GM23338 (cell line): ENCODE data around the gene CTNNBIP1. TPM values are rescaled to one million over a fixed set of nuclear protein-coding genes. Genes with fewer than 3 reads are reported as not detected.
A peak's percentile ranks its signal among the peaks of the same experiment; 100 is the strongest.

Experiments used
- ATAC-seq: fragments of 200-7000 bp; cut with Tn5 transposase; 3 replicates; pipeline ENCODE4 v1.9.1; 2020
- DNase-seq: peaks from one replicate; pipeline ENCODE4 v3.0.0-alpha.2; 2015; ENCODE audit warnings: low spot score
- H2AFZ ChIP-seq: fragments of 200-600 bp; sonication (generic); 2 replicates; pipeline ENCODE4 v1.8.0; 2016; ENCODE audit warnings: antibody characterized with exemption, mild to moderate bottlenecking, moderate library complexity
- H3F3A ChIP-seq: fragments of 200-600 bp; sonication (generic); replicated peaks from 2 replicates; pipeline ENCODE4 v1.8.0; 2017; ENCODE audit warnings: antibody characterized with exemption, mixed run types, low read depth
- H3K27ac ChIP-seq: fragments of 200-600 bp; sonication (generic); 2 replicates; pipeline ENCODE4 v1.6.1; 2016; ENCODE audit warnings: low read depth
- H3K27me3 ChIP-seq: fragments of 200-600 bp; sonication (generic); 2 replicates; pipeline ENCODE4 v1.8.0; 2016; ENCODE audit warnings: mild to moderate bottlenecking, mixed run types, moderate library complexity; ENCODE audit not compliant: insufficient read depth
- H3K36me3 ChIP-seq: fragments of 200-600 bp; sonication (generic); 2 replicates; pipeline ENCODE4 v1.8.0; 2016; ENCODE audit warnings: mild to moderate bottlenecking; ENCODE audit not compliant: insufficient read depth
- H3K4me1 ChIP-seq: fragments of 200-600 bp; sonication (generic); 2 replicates; pipeline ENCODE4 v1.8.0; 2016; ENCODE audit warnings: mild to moderate bottlenecking, moderate library complexity; ENCODE audit not compliant: insufficient read depth
- H3K4me2 ChIP-seq: fragments of 200-600 bp; sonication (generic); 2 replicates; pipeline ENCODE4 v1.7.1; 2017; ENCODE audit warnings: mixed run types
- H3K4me3 ChIP-seq: fragments of 200-600 bp; sonication (generic); 2 replicates; pipeline ENCODE4 v1.6.1; 2016; ENCODE audit warnings: mixed run types
- H3K79me2 ChIP-seq: fragments of 200-600 bp; sonication (generic); replicated peaks from 2 replicates; pipeline ENCODE4 v1.8.0; 2017; ENCODE audit warnings: mild to moderate bottlenecking; ENCODE audit not compliant: insufficient read depth
- H3K9me2 ChIP-seq: fragments of 200-600 bp; sonication (generic); 2 replicates; pipeline ENCODE4 v1.8.0; 2017; ENCODE audit not compliant: insufficient read depth
- H4K20me1 ChIP-seq: fragments of 200-600 bp; sonication (generic); replicated peaks from 2 replicates; pipeline ENCODE4 v1.8.0; 2017; ENCODE audit warnings: mild to moderate bottlenecking; ENCODE audit not compliant: insufficient read depth
- H3K27ac Mint-ChIP-seq: 2 replicates; pipeline ENCODE4 v1.8.0; 2020; ENCODE audit warnings: inconsistent platforms, mild to moderate bottlenecking, moderate library complexity, mixed read lengths
- H3K27me3 Mint-ChIP-seq: 3 replicates; pipeline ENCODE4 v1.8.0; 2022; ENCODE audit warnings: low read depth, mild to moderate bottlenecking, moderate library complexity, mixed read lengths, inconsistent platforms; ENCODE audit not compliant: insufficient read depth, poor library complexity
- H3K36me3 Mint-ChIP-seq: 3 replicates; pipeline ENCODE4 v1.8.0; 2021; ENCODE audit warnings: low read depth, mild to moderate bottlenecking, inconsistent platforms, moderate library complexity, mixed read lengths
- H3K4me1 Mint-ChIP-seq: 3 replicates; pipeline ENCODE4 v1.8.0; 2020; ENCODE audit warnings: mild to moderate bottlenecking, inconsistent platforms, mixed read lengths
- H3K4me3 Mint-ChIP-seq: 3 replicates; pipeline ENCODE4 v1.8.0; 2021; ENCODE audit warnings: moderate library complexity, mild to moderate bottlenecking, inconsistent platforms, mixed read lengths
- H3K9me3 Mint-ChIP-seq: 3 replicates; pipeline ENCODE4 v1.8.0; 2020; ENCODE audit warnings: moderate library complexity, mild to moderate bottlenecking, inconsistent platforms, mixed read lengths
- CTCF ChIP-seq, 2 experiments: fragments of 200-600 bp in 1 of 2; sonication (generic) in 1 of 2; conservative IDR thresholded peaks; 2 replicates each; pipeline versions ENCODE4 v1.5.1 to v1.6.1; 2016 to 2017; ENCODE audit warnings: antibody characterized with exemption in 2 of 2, low read depth in 2 of 2, mild to moderate bottlenecking in 2 of 2, moderate library complexity in 1 of 2
- ETS1 ChIP-seq: IDR thresholded peaks from 2 replicates; pipeline ENCODE4 v1.6.1; 2016; ENCODE audit warnings: antibody characterized with exemption
- EZH2 ChIP-seq: fragments of 200-600 bp; sonication (generic); IDR thresholded peaks from one replicate; pipeline ENCODE4 v1.8.0; 2017; ENCODE audit warnings: antibody characterized with exemption, mild to moderate bottlenecking, low read depth; ENCODE audit not compliant: unreplicated experiment
- EZH2phosphoT487 ChIP-seq: fragments of 200-600 bp; sonication (generic); IDR thresholded peaks from one replicate; pipeline ENCODE4 v1.8.1; 2018; ENCODE audit warnings: antibody characterized with exemption; ENCODE audit not compliant: unreplicated experiment
- JUNB ChIP-seq: IDR thresholded peaks from one replicate; pipeline ENCODE4 v1.6.1; 2016; ENCODE audit warnings: antibody characterized with exemption; ENCODE audit not compliant: unreplicated experiment
- NANOG ChIP-seq: IDR thresholded peaks from 2 replicates; pipeline ENCODE4 v1.6.1; 2016; ENCODE audit warnings: antibody characterized with exemption, borderline replicate concordance
- STAT1 ChIP-seq: IDR thresholded peaks from one replicate; pipeline ENCODE4 v1.6.1; 2016; ENCODE audit warnings: antibody characterized with exemption; ENCODE audit not compliant: unreplicated experiment
- ZNF114 ChIP-seq: fragments of 250-450 bp; sonication (Bioruptor Pico); IDR thresholded peaks from 2 replicates; pipeline ENCODE4 v1.5.0; 2020; ENCODE audit warnings: mild to moderate bottlenecking, moderate library complexity
- ZNF331 ChIP-seq: fragments of 250-450 bp; sonication (Bioruptor Pico); IDR thresholded peaks from 2 replicates; pipeline ENCODE4 v1.5.0; 2020; ENCODE audit warnings: low read depth, mild to moderate bottlenecking, moderate library complexity
- ZNF462 ChIP-seq: fragments of 250-450 bp; sonication (Bioruptor Pico); IDR thresholded peaks from 2 replicates; pipeline ENCODE4 v1.5.0; 2020; ENCODE audit warnings: mild to moderate bottlenecking, moderate library complexity
- polyA plus RNA-seq: library from polyadenylated mRNA; unstranded; fragments of >200 nt; fragmentation: Nextera tagmentation; extraction: Ambion mirVana; gene quantifications from 2 replicates; pipeline ENCODE4 v1.2.1, GENCODE V29; 2016
- total RNA-seq: library from RNA; depleted of rRNA; stranded (reverse); fragments of >200 nt; shearing (Covaris generic); gene quantifications from 2 replicates; pipeline ENCODE4 v1.2.3, GENCODE V29; 2014

CTNNBIP1 gene
- total and polyA plus RNA-seq, 2 experiments from 2014 or later = 30.3 to 55.1 TPM

GRCh38 chr1:9916452-9916851 is 6.4 kb upstream of the CTNNBIP1 start:
- Histone ChIP-seq H4K20me1 (no peaks in the 10 kb centered on the region), H3K9me2 (no peaks in the 10 kb centered on the region; the same call in 1 of the 2 replicates), H3K4me1 (peaks cover 14% of the 10 kb centered on the region), H2AFZ (peak overlapping the region; percentile 10; the same call in 1 of the 2 replicates), H3K79me2 (no peaks in the 10 kb centered on the region), H3K4me3 (no peak overlapping the region), H3K36me3 (no peaks in the 10 kb centered on the region), H3K27ac (no peak overlapping the region), H3K4me2 (no peak overlapping the region), H3F3A (no peaks in the 10 kb centered on the region; the same call in 1 of the 2 replicates), H3K27me3 (no peaks in the 10 kb centered on the region)
- no peak for TF ChIP-seq EZH2phosphoT487
- TF ChIP-seq NANOG = no peak
- TF ChIP-seq ETS1 = no peak
- TF ChIP-seq ZNF331 = no peak
- TF ChIP-seq ZNF114 (CRISPR knock-in tag) = no peak
- no peak for TF ChIP-seq JUNB
- TF ChIP-seq EZH2 = no peak
- TF ChIP-seq STAT1 = no peak
- TF ChIP-seq ZNF462 (CRISPR knock-in tag) = no peak
- no peak for TF ChIP-seq CTCF (conservative IDR thresholded peaks at IDR 0.05; ENCODE audit: low read depth in 2 of 2)
- peaks cover 10% of the 10 kb centered on the region for H3K27me3 Mint-ChIP-seq
- no peaks in the 10 kb centered on the region; the same call in 2 of the 3 replicates for H3K36me3 Mint-ChIP-seq
- no peaks in the 10 kb centered on the region for H3K9me3 Mint-ChIP-seq
- H3K27ac Mint-ChIP-seq = no peak overlapping the region
- no peak overlapping the region for H3K4me3 Mint-ChIP-seq
- H3K4me1 Mint-ChIP-seq = peaks cover 11% of the 10 kb centered on the region
- ATAC-seq = no peak
- DNase-seq = no peak
